Measurements from ENCODE around the gene ZNF280C.

- TF ChIP-seq CTCF (conservative IDR thresholded peaks at IDR 0.05; ENCODE audit: low read depth, low read length) (no peak), EZH2 (IDR thresholded peaks at IDR 0.05; ENCODE audit: low read length, unreplicated experiment) (no peak), EZH2phosphoT487 (IDR thresholded peaks at IDR 0.05; ENCODE audit: borderline replicate concordance, low read length) (no peak)
These were observed 8.4 kb downstream of the ZNF280C start for GRCh38 chrX:130260316-130260715.
